ENCODE results near the gene G6PC2.

DNA sequence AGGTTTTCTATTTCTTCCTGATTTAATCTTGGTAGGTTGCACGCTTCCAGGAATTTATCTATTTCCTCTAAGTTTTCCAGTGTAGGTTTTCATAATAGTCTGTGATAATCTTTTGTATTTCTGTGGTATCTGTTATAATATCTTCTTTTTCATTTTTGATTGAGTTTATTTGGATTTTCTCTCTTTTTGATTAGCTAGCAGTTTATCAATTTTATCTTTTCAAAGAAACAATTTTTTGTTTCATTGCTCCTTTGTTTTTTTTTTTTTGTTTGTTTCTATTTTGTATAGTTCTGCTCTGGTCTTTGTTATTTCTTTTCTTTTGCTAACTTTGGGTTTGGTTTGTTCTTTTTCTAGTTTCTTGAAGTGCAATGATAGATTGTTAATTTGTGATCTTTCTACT is 51.3 kb downstream of the G6PC2 start:
- TF ChIP-seq POLR2A (IDR thresholded peaks at IDR 0.05): no peak
- TF ChIP-seq, protein P1, sequence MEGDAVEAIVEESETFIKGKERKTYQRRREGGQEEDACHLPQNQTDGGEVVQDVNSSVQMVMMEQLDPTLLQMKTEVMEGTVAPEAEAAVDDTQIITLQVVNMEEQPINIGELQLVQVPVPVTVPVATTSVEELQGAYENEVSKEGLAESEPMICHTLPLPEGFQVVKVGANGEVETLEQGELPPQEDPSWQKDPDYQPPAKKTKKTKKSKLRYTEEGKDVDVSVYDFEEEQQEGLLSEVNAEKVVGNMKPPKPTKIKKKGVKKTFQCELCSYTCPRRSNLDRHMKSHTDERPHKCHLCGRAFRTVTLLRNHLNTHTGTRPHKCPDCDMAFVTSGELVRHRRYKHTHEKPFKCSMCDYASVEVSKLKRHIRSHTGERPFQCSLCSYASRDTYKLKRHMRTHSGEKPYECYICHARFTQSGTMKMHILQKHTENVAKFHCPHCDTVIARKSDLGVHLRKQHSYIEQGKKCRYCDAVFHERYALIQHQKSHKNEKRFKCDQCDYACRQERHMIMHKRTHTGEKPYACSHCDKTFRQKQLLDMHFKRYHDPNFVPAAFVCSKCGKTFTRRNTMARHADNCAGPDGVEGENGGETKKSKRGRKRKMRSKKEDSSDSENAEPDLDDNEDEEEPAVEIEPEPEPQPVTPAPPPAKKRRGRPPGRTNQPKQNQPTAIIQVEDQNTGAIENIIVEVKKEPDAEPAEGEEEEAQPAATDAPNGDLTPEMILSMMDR (IDR thresholded peaks at IDR 0.05): no peak
- no peak for TF ChIP-seq POLR2AphosphoS5 (IDR thresholded peaks at IDR 0.05)
- TF ChIP-seq EP300 (IDR thresholded peaks at IDR 0.05): no peak

All from upper lobe of left lung (tissue), 4 donors.